HEK293T (cell line): ENCODE results near the gene LAMTOR1.

Experiments used
- FOXA1 ChIP-seq: fragments of 450-650 bp; IDR thresholded peaks from 2 replicates; pipeline ENCODE4 v1.6.1; 2016; ENCODE audit warnings: mild to moderate bottlenecking
- FOXM1 ChIP-seq: fragments of 450-650 bp; IDR thresholded peaks from 2 replicates; pipeline ENCODE4 v1.6.1; 2017; ENCODE audit warnings: mild to moderate bottlenecking, borderline replicate concordance
- HDGF ChIP-seq: fragments of 450-650 bp; IDR thresholded peaks from 2 replicates; pipeline ENCODE4 v1.6.1; 2017; ENCODE audit warnings: antibody characterized with exemption, borderline replicate concordance

DNA sequence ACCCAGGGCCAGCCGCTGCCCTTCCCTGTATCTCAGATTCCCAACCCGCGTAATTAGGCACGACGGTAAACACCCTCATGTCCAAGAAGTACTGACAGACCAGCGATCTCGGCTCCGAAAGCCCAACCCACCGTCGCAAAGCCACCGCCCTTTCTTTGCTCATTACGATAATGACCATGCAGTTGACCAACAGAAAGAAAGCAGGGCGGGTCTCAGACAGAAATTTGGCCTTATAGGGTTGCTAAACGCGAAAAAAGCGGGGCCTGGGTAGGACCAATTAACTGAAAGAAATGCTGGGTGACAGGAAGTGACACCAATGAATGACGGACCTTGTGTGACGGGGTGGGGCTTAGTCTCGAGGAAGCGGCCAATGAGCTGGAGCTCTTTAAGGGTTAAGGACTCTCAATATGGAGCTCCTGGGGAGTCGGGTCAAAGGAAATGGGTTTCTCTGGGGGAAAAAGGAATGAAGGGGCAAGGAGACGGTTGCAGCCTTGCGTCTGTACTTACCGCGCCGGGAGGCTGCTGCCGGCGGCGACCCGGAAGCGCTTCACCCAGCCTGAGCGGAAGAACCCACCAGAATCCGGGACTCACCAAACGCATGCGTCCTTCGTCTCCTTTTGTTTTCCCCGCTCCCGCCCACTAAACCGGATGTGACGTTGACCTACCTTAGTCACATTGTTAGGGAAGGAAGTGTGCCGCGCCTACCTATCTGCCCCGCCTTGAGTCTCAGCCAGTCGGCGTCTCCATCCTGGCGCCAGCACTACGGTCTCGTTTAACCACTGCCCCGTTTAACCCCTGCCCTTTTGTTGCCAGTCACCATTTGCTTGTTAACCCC lies 9.3 kb upstream of the LAMTOR1 start, which contains the start of gene ANAPC15:
- TF ChIP-seq FOXM1: no peak
- no peak for TF ChIP-seq FOXA1
- no peak; the same call in 1 of the 2 replicates for TF ChIP-seq HDGF
